ENCODE measurements around the gene EI24.

DNA sequence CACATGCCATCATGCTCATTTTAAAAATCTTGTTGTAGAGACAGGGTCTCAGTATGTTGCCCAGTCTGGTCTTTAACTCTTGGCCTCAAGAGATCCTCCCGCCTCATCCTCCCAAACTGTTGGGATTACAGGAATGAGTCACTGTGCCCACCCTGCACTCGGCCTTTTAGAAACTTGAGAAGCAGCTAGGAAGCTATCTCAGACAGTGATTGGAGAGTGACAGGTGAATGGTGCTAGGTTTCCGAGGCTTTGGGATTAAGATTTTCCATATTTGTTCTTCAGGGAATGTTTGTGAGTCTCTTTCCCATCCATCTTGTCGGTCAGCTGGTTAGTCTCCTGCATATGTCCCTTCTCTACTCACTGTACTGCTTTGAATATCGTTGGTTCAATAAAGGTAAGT, 10.5 kb downstream of the EI24 start:
- TF ChIP-seq EP300 (IDR thresholded peaks at IDR 0.05; ENCODE audit: borderline replicate concordance) = no peak
- no peak for TF ChIP-seq CEBPB (IDR thresholded peaks at IDR 0.05)

Data from Ishikawa (cell line).